Cardiac muscle cell (in vitro differentiated cells and primary cell): ENCODE results near the gene CCNB1IP1. TPM values are rescaled to one million over a fixed set of nuclear protein-coding genes. Genes with fewer than 3 reads are reported as not detected.

ENCODE experiments used
- DNase-seq, 2 donors: peaks; one replicate each; pipeline versions ENCODE4 v3.0.0 to v3.0.0-alpha.2; 2010 to 2017; ENCODE audit warnings: low read depth in 1 of 2, low spot score in 1 of 2
- H3K27ac ChIP-seq: fragments of 200-600 bp; sonication (generic); 2 replicates; pipeline ENCODE4 v1.5.1; 2016
- H3K27me3 ChIP-seq: fragments of 200-600 bp; sonication (generic); 2 replicates; pipeline ENCODE4 v1.6.0; 2016; ENCODE audit warnings: control low read depth
- H3K36me3 ChIP-seq: fragments of 200-600 bp; sonication (generic); 2 replicates; pipeline ENCODE4 v1.5.1; 2016; ENCODE audit warnings: control low read depth
- H3K4me1 ChIP-seq: fragments of 200-600 bp; sonication (generic); 2 replicates; pipeline ENCODE4 v1.8.1; 2017; ENCODE audit warnings: low read depth, mild to moderate bottlenecking, mixed run types
- H3K4me3 ChIP-seq: fragments of 200-600 bp; sonication (generic); 2 replicates; pipeline ENCODE4 v1.5.1; 2016; ENCODE audit warnings: mild to moderate bottlenecking
- H3K9me3 ChIP-seq: fragments of 200-600 bp; sonication (generic); 2 replicates; pipeline ENCODE4 v1.5.1; 2017; ENCODE audit warnings: low read depth, mild to moderate bottlenecking, control low read depth
- CTCF ChIP-seq: IDR thresholded peaks from 2 replicates; pipeline ENCODE4 v1.5.1; 2012; ENCODE audit warnings: low read depth, mild to moderate bottlenecking, low read length
- polyA plus RNA-seq: library from polyadenylated mRNA; unstranded; fragments of >200 nt; fragmentation: Nextera tagmentation; extraction: Ambion mirVana; gene quantifications from 2 replicates; pipeline ENCODE4 v1.2.1, GENCODE V29; 2016
- total RNA-seq: library from RNA; depleted of rRNA; stranded (reverse); fragments of >200 nt; gene quantifications from 2 replicates; pipeline ENCODE4 v1.2.3, GENCODE V29; 2016

CCNB1IP1 gene
- total and polyA plus RNA-seq, 2 experiments from 2014 or later = 63.7 to 152 TPM

GRCh38 chr14:20356422-20356821, 23.3 kb upstream of the CCNB1IP1 start:
- H3K27ac ChIP-seq = no peak overlapping the region
- TF ChIP-seq CTCF = no peak
- no peaks in the 10 kb centered on the region for H3K27me3 ChIP-seq
- peaks cover 53% of the 10 kb centered on the region for H3K36me3 ChIP-seq
- H3K4me1 ChIP-seq = no peaks in the 10 kb centered on the region
- H3K4me3 ChIP-seq = no peak overlapping the region
- DNase-seq = peak in 1 of 2 donors; percentile 5
- H3K9me3 ChIP-seq = no peaks in the 10 kb centered on the region

- Histone ChIP-seq H3K27me3 (no peaks in the 10 kb centered on the region), H3K4me3 (no peak overlapping the region), H3K4me1 (no peaks in the 10 kb centered on the region), H3K9me3 (no peaks in the 10 kb centered on the region), H3K36me3 (peaks cover 63% of the 10 kb centered on the region), H3K27ac (no peak overlapping the region)
- TF ChIP-seq CTCF = peak; percentile 38
- peak in 1 of 2 donors; percentile 34 for DNase-seq
These were observed 17.8 kb upstream of the CCNB1IP1 start for GRCh38 chr14:20350860-20351259.

- TF ChIP-seq CTCF = no peak
- no peaks in the 10 kb centered on the region for H3K27me3 ChIP-seq
These were observed 17.2 kb upstream of the CCNB1IP1 start for GRCh38 chr14:20350282-20350681.

GRCh38 chr14:20347747-20348146, 14.7 kb upstream of the CCNB1IP1 start:
- Histone ChIP-seq H3K27me3 (no peaks in the 10 kb centered on the region), H3K9me3 (no peaks in the 10 kb centered on the region), H3K36me3 (peaks cover 44% of the 10 kb centered on the region), H3K27ac (no peak overlapping the region), H3K4me3 (no peak overlapping the region), H3K4me1 (no peaks in the 10 kb centered on the region)
- DNase-seq = no peak
- TF ChIP-seq CTCF = no peak

More at GRCh38 chr14:20350282-20350681, 17.2 kb upstream of the CCNB1IP1 start:
- H3K4me1 ChIP-seq = no peaks in the 10 kb centered on the region
- no peaks in the 10 kb centered on the region for H3K9me3 ChIP-seq
- no peak overlapping the region for H3K4me3 ChIP-seq
- peaks cover 58% of the 10 kb centered on the region for H3K36me3 ChIP-seq
- H3K27ac ChIP-seq = no peak overlapping the region
- DNase-seq = no peak

GRCh38 chr14:20346713-20347112, 13.6 kb upstream of the CCNB1IP1 start:
- DNase-seq = no peak
- Histone ChIP-seq H3K4me1 (no peaks in the 10 kb centered on the region), H3K9me3 (no peaks in the 10 kb centered on the region), H3K36me3 (peaks cover 38% of the 10 kb centered on the region), H3K4me3 (no peak overlapping the region), H3K27ac (no peak overlapping the region), H3K27me3 (no peaks in the 10 kb centered on the region)
- no peak for TF ChIP-seq CTCF

- Histone ChIP-seq H3K27ac (no peak overlapping the region), H3K27me3 (no peaks in the 10 kb centered on the region), H3K4me1 (no peaks in the 10 kb centered on the region), H3K4me3 (no peak overlapping the region), H3K36me3 (peaks cover 27% of the 10 kb centered on the region), H3K9me3 (no peaks in the 10 kb centered on the region)
- no peak for TF ChIP-seq CTCF
- DNase-seq = no peak
These were observed 12.3 kb upstream of the CCNB1IP1 start for GRCh38 chr14:20345366-20345765.
